CMK (cell line): ENCODE data around the gene SMOC2.

ENCODE experiments used
- DNase-seq: peaks from one replicate; pipeline ENCODE4 v3.0.0-alpha.2; 2010; ENCODE audit warnings: low read depth

Gene SMOC2

DNA sequence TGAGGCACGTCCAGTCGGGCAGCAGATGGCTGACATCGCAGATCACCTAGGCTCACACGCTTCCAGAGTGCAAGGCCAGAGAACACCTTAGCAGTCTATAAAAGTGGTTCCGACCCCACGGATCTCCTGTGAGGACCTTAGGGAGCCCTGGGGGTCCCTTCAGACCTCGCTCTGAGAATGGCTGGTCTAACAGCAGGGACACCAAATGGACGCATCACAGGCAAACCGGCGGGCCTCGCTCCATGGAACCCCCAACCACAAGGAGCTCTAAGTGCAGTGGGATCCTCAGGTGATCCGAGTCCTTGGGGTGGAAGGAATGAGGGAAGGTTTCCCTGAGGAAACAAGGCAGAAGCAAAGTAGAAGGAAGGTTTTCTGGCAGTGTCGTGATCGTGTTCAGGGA is 135.4 kb downstream of the SMOC2 start:
- no peak for DNase-seq

DNA sequence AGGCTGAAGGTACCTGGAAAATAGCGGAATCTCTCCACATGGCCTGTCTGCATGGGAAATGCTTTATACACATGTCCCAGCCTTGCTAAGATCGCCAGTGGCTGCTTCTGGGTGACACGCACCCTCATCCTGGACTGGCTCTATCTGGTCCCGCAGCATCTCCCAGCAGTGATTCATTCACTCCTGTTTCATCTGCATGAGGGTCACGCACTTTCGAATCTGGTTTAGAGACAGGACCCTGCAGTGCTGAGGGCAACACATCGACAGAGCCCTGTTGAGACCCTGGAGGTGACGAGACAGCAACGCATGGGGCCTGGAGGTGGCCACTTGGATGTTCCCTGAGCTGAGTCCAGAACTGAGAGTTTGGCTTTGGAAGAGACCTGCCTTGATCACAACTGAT is 136.5 kb downstream of the SMOC2 start:
- DNase-seq: no peak

- no peak for DNase-seq
Measured at GRCh38 chr6:168578036-168578435, 137.1 kb downstream of the SMOC2 start.

- no peak for DNase-seq
Measured at GRCh38 chr6:168581236-168581635, 140.3 kb downstream of the SMOC2 start.

GRCh38 chr6:168581706-168582105 is 140.7 kb downstream of the SMOC2 start:
- DNase-seq: no peak

- DNase-seq: no peak
Measured at GRCh38 chr6:168582571-168582981, 141.6 kb downstream of the SMOC2 start.

- DNase-seq: no peak
Measured at GRCh38 chr6:168583126-168583525, 142.1 kb downstream of the SMOC2 start.

- no peak for DNase-seq
Measured at GRCh38 chr6:168583821-168584220, 142.8 kb downstream of the SMOC2 start.

DNA sequence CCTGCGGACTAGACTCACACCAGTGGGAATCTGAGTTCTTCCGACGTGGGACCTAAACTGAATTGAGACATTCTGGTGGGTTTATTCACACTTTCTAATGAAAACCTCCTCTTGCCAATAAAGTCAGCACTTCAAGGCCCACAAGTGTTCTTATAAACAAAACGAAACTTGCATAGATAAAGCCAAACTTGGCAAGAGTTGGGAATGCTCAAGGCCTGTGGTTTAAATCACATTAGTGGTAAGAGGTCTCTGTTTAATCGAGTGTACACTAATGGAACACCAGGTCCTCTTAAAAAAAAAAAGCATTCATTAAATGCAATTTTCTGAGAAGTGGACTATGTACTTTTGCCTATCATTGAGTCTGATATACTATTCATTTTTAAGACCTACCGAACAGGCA is 143.3 kb downstream of the SMOC2 start:
- DNase-seq: no peak

DNA sequence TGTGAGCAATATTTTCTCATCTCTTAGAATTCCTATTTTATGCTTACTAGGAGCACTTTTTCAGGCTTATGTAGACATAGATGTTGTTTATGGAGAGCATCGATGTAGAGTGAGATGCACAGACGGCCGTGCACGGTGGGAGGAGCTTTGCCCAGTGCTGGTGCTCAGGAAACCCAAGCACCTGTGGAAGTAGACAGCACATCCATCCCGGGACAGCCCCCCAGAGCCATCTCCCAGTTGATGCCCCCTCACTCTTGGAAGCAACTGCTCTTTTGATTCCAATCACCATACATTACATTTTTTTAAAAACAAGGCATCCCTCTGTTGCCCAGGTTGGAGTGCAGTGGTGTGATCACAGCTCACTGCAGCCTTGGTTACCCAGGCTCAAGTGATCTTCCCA is 143.7 kb downstream of the SMOC2 start:
- DNase-seq: no peak

DNA sequence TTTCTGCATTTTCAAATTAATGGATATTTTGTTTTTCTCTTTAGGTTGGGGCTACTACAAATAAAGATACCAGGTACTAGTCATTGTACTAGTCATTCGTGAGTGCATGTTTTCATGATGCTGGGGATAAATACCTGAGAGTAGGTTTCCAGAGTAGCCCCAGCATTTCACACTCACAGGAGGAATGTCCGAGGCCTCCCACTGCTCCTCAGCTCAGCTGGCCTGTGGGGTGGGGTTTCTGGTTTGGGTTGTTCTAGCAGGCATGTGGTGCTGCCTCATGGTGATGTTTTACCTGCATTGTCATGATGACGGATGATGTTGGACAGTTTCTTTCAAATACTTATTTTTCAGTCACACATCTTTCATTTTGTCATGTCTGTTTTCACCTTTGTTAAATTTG is 144.5 kb downstream of the SMOC2 start:
- DNase-seq: no peak

GRCh38 chr6:168589275-168589674 is 148.3 kb downstream of the SMOC2 start:
- no peak for DNase-seq

DNA sequence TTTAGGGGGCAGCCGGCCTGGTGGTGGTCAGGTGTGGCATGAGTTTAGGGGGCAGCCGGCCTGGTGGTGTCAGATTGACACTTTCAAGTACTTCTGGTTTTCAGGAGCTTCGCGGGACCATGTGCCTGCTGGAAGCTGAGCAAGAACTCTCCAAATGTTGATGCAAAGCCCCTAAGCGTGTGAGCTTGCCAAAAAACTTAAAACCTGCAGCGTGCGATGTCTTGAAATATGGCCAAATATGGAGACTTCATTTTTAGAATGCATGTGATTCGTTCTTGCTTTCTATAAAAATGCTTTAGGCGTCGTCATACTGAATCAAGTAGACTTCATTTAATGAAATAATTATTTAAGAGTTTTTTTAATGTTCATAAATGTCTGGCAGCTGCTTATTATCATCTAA is 149.4 kb downstream of the SMOC2 start:
- DNase-seq: no peak

GRCh38 chr6:168596344-168596743 is 155.4 kb downstream of the SMOC2 start:
- DNase-seq: no peak

DNA sequence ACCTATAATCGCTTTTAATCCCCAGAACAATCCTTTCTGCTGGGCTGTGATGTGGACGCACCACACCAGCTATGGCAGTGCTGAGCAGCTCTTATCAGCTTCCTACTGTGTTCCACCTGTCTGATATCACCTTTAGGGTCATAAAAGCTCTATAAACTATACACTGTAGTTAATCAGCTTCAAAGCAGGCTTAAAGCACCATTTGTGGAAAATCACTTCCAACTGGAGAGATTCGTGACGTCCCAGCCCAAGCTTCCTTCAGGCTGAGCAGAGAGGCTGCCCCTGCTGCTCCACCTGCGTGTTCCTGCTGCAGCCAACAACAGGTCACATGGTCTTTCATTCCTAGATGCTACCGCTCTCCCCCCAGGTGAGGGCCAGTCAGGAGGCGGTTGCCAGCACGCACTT is 156.5 kb downstream of the SMOC2 start:
- DNase-seq: no peak

DNA sequence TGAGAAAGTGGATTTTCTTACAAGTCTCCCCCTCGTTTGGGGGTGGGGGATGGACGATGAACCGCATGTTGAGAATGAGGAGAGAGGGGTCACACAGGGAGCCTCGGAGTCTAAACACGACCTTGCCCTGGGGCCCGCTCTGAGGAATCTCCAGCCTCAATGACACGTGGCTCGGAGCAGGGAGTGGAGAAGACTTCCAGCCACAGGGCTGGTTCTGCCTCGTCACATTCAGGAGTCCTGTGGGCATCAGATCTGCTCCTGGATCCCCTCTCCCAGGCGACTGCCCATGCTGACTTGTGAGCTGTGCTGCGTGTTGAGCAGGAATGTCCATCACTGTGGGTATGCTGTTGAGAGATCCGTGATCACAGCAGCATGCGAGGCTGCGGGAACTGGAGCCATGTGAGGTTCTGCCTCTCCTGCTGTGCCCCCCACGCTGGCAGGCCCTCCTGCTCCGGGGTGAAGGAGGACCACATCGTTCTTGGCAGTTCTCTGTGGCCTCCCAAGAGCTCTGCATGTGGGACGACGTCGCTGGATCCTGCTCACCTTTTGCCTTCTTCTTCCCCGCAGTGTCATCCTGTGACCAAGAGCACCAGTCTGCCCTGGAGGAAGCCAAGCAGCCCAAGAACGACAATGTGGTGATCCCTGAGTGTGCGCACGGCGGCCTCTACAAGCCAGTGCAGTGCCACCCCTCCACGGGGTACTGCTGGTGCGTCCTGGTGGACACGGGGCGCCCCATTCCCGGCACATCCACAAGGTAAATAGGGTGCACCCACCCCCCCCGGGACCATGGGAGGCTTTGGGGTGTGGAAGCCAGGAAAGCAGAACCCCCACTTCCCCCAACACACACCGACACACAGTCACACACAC is 157.5 kb downstream of the SMOC2 start:
- DNase-seq: no peak

- DNase-seq: no peak
Measured at GRCh38 chr6:168599118-168599494, 158.1 kb downstream of the SMOC2 start.

- no peak for DNase-seq
Measured at GRCh38 chr6:168599769-168600330, 158.9 kb downstream of the SMOC2 start.

DNA sequence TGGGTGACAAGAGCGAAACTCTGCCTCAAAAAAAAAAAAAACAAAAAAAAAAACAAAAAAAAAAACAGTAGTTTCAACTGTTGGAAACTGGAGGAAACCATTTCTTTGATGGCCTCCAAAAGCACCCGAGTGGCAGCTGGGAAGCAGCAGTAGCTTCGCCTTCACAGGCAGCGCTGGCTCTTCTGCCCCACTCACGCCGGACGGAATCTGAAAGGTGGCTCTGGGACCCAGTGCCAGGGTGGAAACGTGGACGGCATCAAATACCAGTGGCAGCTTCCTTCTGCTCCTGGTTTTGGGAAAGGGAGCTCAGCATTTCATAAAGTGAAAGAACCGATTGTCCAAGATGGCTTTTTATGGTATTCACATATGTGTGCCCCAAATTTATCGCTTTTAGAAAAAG is 159.4 kb downstream of the SMOC2 start:
- DNase-seq: no peak

GRCh38 chr6:168601111-168601510 is 160.1 kb downstream of the SMOC2 start:
- no peak for DNase-seq

GRCh38 chr6:168601546-168601945 is 160.6 kb downstream of the SMOC2 start:
- no peak for DNase-seq

DNA sequence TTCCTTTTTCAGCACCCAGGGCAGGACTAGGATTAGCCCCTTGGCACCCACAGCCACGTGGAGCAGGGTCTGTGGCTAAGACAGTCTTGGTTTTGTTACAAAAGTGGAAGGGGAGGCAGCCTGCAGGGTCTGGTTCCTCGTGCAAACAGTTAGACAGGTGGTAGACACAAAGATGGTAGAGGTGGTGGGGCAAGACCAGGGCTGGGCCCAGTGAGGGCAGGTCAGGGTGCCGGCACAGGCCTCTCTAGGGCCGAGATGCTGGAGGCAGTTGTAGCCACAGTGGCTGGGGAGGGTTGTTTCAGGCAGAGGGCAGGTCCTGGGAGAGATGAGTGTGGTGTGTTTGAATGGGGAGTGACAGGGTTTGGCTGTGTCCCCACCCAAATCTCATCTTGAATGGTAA is 161.6 kb downstream of the SMOC2 start:
- DNase-seq: no peak

DNA sequence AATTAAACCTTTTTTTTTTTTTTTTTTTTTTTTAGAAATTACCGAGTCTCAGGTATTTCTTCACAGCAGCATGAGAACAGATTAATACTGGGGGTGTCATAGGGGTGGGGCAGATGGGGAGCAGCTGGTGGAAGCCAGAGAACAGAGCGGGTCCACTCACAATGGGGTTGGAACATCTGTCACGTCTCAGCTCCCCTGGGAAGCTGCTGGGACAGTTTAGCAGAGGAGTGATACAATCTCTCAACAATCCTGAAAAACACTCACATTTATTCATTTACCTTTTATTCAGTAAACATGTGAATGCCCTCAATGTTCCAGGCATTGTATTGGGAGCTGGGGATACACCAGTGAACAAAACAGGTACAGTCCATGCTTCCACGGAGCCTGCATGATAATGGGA is 162.2 kb downstream of the SMOC2 start:
- no peak for DNase-seq

DNA sequence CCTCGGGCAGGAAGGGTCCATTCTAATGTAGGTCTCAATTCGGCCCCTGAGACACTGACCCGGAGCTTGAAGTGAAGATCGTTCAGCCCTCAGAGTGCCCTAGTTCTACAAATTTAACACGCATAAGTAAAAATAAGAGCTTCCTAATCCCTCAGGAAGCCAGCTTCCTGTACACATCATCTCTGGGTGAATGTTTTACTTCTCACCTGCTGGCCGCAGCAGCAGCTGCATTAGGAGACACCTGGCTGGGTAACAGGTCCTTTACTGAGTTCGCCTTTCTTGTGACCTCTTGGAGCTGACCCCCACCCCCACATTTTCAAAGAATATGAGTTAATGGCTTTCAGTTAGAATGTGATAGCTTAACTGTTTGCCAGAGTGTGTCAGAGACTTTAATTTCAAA is 165.0 kb downstream of the SMOC2 start:
- no peak for DNase-seq
